Measurements from ENCODE around the gene MAP9. TPM values are rescaled to one million over a fixed set of nuclear protein-coding genes. Genes with fewer than 3 reads are reported as not detected.
"Not testable (repeated sequence)": the region's sequence is repeated elsewhere in the genome, so short reads cannot be mapped to it uniquely, and the experiment has no call there.

The MAP9 gene
- total RNA-seq, 6 donors from 2014 or later, result 7.1 to 20.8 (median 10.8) TPM

DNA sequence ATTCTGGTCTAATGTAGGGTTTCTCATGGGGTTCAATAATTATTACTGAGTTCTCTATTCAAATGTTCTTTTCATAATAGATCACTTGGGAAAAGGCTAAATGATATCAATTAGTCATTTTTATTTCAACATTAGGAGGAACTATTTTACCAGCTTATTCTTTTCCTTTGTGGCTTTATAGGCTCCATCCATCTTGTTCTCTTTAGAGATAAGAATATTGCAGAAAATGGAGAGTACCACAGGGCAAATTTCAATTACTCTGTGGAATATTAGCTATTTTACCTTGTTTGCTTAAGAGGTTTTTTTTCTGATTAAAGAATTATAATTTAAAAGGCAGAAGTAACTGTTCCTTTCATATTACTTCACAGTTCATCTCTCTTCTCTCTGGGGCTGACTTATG, 55.8 kb downstream of the MAP9 start:
- no peak for DNase-seq
- no peak for TF ChIP-seq POLR2A (IDR thresholded peaks at IDR 0.05)
- TF ChIP-seq POLR2AphosphoS5 (IDR thresholded peaks at IDR 0.05), result no peak
- no peak for TF ChIP-seq EP300 (IDR thresholded peaks at IDR 0.05)
- TF ChIP-seq, protein P1, sequence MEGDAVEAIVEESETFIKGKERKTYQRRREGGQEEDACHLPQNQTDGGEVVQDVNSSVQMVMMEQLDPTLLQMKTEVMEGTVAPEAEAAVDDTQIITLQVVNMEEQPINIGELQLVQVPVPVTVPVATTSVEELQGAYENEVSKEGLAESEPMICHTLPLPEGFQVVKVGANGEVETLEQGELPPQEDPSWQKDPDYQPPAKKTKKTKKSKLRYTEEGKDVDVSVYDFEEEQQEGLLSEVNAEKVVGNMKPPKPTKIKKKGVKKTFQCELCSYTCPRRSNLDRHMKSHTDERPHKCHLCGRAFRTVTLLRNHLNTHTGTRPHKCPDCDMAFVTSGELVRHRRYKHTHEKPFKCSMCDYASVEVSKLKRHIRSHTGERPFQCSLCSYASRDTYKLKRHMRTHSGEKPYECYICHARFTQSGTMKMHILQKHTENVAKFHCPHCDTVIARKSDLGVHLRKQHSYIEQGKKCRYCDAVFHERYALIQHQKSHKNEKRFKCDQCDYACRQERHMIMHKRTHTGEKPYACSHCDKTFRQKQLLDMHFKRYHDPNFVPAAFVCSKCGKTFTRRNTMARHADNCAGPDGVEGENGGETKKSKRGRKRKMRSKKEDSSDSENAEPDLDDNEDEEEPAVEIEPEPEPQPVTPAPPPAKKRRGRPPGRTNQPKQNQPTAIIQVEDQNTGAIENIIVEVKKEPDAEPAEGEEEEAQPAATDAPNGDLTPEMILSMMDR (IDR thresholded peaks at IDR 0.05), result no peak
- Histone ChIP-seq H3K36me3 (no peaks in the 10 kb centered on the region), H3K9me3 (no peaks in the 10 kb centered on the region), H3K27ac (no peak overlapping the region), H3K4me1 (no peaks in the 10 kb centered on the region), H3K27me3 (no peaks in the 10 kb centered on the region), H3K4me3 (no peak overlapping the region)
- ATAC-seq (ENCODE audit: low FRiP score in 2 of 2), result no peak

DNA sequence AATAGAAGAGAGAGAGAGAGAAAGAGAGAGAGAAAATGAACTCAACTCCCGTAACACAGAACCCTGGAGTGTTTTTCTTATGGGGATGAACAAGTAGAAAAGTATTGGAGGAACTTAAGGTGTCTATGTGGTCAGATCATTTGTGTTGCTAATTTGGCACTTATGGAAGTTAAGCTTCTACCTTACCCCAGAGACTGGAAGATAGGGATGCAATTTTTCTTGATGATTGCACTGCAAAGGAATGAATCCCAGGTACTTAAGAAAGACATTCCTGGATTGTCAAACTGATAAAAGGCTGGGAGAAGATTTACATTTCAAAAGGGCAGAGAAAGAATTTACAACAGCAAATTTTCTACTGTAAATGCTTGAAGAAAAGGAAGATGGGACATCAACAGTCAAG, 57.2 kb downstream of the MAP9 start:
- no peak overlapping the region for H3K27ac ChIP-seq
- DNase-seq (no peak), ATAC-seq (ENCODE audit: low FRiP score in 2 of 2) (no peak)
- H3K4me3 ChIP-seq, result no peak overlapping the region
- no peaks in the 10 kb centered on the region for H3K36me3 ChIP-seq
- no peaks in the 10 kb centered on the region for H3K27me3 ChIP-seq
- H3K4me1 ChIP-seq, result no peaks in the 10 kb centered on the region
- WGBS, 2 donors, result 82 to 89% methylated on average over 1 of the region's 1 CpG
- TF ChIP-seq EP300 (IDR thresholded peaks at IDR 0.05) (no peak), POLR2AphosphoS5 (IDR thresholded peaks at IDR 0.05) (no peak), POLR2A (IDR thresholded peaks at IDR 0.05) (no peak)
- TF ChIP-seq, protein P1 (IDR thresholded peaks at IDR 0.05), result no peak
- H3K9me3 ChIP-seq, result no peaks in the 10 kb centered on the region

DNA sequence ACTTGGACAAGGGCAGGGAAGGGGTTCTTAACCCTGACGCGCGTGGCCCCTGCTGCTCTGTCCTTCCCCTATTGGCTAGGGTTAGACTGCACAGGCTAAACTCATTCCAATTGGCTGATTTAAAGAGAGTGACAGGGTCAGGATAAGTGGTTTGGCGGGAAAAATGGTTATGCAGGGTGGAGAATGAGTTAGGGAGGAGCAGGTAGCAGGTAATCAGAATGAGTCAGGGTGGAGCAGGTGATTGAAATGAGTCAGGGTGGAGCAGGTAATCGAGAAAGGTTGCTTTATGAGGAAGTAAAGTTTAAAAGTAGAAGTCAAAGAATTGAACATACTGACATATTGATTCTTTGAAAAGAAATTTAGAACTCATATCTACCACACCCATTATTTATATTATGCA, 64.7 kb downstream of the MAP9 start:
- 83 to 90% methylated on average over 5 of the region's 5 CpGs for WGBS, 2 donors
- not testable (repeated sequence) for H3K4me3 ChIP-seq; H3K4me1 ChIP-seq; H3K27me3 ChIP-seq; H3K36me3 ChIP-seq; DNase-seq; ATAC-seq (ENCODE audit: low FRiP score in 2 of 2); H3K27ac ChIP-seq; H3K9me3 ChIP-seq

DNA sequence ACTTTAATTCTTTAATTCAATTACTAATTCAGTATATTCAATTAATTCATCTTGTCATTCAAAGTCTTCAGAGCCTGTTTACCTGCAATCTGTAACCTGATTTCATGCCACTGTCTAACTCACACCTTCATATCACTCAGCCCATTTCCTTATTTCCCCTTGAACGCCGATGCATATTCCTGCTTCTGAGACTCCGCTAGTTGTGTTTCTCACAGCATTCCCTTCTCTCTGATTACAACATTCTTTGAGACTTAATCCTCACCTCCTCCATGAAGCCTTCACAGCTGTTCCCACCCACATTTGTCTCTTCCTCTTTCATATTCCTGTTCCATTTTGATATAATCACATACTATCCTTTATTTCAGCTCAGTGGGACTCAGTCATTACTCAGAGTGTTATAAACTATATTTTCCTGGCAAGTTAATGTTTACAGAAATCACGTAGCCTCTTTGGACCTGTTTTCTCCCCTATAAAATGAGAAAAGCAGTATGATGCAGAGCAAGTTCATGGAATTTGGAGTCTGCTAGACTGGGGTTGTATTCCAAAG, 69.0 kb downstream of the MAP9 start:
- H3K4me3 ChIP-seq, result no peak overlapping the region
- H3K36me3 ChIP-seq, result no peaks in the 10 kb centered on the region
- TF ChIP-seq, protein P1 (IDR thresholded peaks at IDR 0.05), result no peak
- TF ChIP-seq POLR2AphosphoS5 (IDR thresholded peaks at IDR 0.05) (no peak), POLR2A (IDR thresholded peaks at IDR 0.05) (no peak), EP300 (IDR thresholded peaks at IDR 0.05) (no peak)
- no peaks in the 10 kb centered on the region for H3K9me3 ChIP-seq
- ATAC-seq (ENCODE audit: low FRiP score in 2 of 2), result no peak
- no peak overlapping the region for H3K27ac ChIP-seq
- no peaks in the 10 kb centered on the region for H3K4me1 ChIP-seq
- no peaks in the 10 kb centered on the region for H3K27me3 ChIP-seq
- WGBS, 2 donors, result 77% methylated on average over 4 of the region's 4 CpGs
- DNase-seq, result no peak

DNA sequence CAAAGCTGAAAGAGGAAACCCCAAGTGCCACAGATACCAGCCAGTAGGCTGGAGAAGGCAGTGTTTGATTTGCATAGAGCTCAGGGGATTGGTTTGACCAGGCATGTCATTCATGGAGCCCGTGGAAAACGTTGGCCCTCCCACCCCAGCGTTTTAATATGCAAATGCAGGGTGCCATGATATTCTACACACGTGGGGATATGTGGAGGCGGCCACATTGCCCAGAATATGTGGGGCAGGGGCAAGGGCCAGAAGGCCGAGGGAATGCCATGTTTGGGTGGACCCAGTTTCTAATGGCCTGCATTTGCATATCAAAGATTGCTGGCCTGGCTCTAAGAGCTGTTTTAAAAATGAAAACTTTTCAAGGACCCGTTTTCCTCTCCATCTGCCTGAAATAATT, 71.1 kb downstream of the MAP9 start:
- DNase-seq (no peak), ATAC-seq (ENCODE audit: low FRiP score in 2 of 2) (no peak)
- H3K27ac ChIP-seq, result no peak overlapping the region
- H3K4me3 ChIP-seq, result no peak overlapping the region
- 76% methylated on average over 7 of the region's 7 CpGs for WGBS, 2 donors
- no peaks in the 10 kb centered on the region for H3K9me3 ChIP-seq
- H3K27me3 ChIP-seq, result no peaks in the 10 kb centered on the region
- no peaks in the 10 kb centered on the region for H3K4me1 ChIP-seq
- H3K36me3 ChIP-seq, result no peaks in the 10 kb centered on the region
- TF ChIP-seq EP300 (IDR thresholded peaks at IDR 0.05) (no peak), POLR2A (IDR thresholded peaks at IDR 0.05) (no peak)
- TF ChIP-seq, protein P1 (IDR thresholded peaks at IDR 0.05), result no peak
